Epidermal melanocyte (primary cell): ENCODE results near the gene RAPGEF1.
A peak's percentile ranks its signal among the peaks of the same experiment; 100 is the strongest.
"Not testable (repeated sequence)": the region's sequence is repeated elsewhere in the genome, so short reads cannot be mapped to it uniquely, and the experiment has no call there.

ENCODE experiments used
- DNase-seq: peaks from one replicate; pipeline ENCODE4 v3.0.0; 2011; ENCODE audit warnings: low spot score; ENCODE audit not compliant: insufficient read length

Gene RAPGEF1

DNA sequence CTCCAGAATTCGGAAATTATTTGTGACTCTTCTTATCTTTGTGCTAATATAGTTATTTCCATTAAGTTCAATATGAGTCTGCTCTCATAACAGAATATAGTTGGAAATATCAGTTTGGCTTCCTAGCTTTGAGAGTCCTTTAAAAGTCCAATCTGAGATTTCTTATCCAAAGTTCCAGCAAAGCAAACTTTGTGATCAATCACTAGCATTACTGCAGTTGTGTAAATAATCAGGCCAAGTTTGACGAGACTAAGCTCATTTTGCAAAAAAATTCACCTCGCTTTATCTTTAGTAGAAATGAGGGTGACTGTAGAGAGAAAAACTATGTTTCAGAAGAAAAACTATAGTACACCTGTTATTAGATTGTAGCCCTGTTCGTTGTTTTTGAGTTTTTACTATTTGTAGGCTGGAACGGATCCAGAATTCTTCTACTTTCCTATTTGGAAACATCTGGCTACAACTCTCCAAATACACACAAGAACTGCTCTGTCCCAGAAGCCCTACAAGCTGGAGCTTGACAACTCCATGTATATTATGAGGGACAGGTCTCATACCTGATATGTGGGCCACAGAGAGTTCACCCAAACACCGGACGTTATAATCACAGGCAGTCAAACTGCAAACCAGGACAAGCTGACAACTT, 47.8 kb downstream of the RAPGEF1 start:
- DNase-seq: no peak

DNA sequence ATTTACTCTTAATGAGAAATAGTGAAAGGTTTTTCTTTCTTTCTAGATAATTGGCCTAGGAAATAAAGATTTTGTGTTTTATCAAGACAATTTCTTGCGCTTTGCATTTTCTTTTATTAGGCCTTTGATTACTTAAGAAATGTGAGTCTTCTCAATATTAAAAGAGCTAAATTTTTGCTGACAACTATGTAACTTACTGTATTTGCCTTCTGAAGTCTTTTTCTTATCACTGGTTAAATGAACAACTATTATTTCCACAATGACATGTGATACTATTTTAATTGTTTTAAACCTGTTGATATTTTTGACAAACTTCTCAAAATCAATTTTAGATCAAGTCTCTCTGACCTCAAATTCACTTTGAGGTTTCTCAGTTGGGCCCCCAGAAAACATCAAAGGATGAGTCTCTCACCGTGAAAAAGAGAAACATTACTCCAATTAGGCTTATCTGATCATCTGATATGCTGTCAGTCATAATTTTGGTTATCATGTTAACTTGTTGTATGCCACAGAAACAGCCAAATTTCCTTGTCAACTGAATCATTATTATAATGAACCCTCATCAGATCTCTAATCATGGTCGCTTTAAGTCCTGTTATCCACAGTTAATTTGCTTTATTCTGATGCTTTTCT, 48.8 kb downstream of the RAPGEF1 start:
- no peak for DNase-seq

DNA sequence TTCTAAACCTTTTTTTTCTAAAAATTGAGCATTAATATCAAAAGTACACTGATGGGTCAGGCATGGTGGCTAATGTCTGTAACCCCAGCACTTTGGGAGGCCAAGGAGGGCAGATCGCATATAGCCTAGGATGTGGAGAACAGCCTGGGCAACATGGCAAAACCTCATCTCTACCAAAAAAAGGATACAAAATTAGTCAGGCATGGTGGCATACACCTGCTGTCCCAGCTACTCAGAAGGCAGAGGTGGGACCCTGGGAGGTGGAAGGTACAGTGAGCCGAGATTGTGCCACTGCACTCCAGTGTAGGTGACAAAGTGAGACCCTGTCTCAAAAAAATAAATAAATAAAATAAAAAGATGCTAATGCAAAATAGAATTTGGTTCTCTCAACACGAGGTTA, 49.4 kb downstream of the RAPGEF1 start:
- no peak for DNase-seq

DNA sequence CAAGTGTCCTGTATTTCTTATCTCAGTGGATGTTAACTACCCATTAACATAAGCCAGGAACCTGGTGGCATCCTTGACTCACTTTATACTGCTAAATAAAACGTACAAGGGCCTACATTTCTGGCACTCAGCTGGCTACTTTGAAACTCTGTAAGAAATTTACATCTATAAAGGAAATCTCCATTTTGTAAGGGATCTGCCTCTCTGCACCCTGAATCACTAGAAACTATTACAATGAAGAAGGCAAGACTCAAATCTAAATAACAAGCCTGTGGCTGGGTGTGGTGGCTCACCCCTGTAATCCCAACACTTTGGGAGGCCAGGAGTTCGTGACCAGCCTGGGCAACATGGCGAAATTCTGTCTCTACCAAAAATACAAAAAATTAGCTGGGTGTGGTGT, 51.5 kb downstream of the RAPGEF1 start:
- no peak for DNase-seq

DNA sequence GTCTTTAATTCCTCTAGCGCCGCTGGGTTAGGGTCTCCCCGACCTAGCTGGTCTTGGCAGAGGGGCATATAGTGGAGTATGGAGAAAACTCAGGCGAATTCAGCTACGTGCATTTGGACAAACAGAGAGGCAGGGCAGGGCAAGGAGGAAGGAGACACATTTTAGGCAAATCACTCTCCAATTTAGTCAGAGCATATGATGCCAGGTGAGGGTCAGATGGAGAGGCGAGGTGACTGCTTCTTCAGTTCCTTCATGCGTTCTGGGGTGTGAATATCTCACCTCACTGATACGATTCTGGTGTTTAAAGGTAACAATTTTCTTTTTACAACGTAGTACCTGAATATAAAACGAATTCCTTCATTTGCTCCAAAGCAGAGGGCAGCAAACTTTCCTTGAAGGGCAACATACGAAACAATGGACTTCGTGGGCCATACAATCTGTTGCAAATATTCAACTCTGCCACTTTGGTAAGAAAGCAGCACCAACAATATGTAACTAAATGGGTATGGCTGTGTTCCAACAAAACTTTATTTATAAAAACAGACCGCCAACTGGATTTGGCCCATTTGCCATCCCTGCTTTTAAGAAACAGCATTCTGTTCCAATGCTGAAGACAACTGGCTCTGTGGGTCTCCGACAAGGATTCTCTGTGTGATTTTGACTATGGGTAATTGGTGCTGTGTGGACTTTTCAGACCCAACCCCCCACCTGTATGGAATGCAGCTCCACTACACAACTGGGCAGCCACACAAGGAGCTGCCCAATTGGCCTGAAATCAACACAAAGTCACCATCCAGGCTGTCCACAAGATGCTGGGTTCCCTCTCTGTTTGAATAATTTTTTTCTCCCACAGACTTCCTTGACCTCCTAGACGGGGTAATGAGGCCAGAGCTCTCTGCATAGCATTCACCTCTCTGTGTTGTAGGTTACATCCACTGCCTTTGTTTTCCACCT, 53.8 kb downstream of the RAPGEF1 start:
- no peak for DNase-seq

DNA sequence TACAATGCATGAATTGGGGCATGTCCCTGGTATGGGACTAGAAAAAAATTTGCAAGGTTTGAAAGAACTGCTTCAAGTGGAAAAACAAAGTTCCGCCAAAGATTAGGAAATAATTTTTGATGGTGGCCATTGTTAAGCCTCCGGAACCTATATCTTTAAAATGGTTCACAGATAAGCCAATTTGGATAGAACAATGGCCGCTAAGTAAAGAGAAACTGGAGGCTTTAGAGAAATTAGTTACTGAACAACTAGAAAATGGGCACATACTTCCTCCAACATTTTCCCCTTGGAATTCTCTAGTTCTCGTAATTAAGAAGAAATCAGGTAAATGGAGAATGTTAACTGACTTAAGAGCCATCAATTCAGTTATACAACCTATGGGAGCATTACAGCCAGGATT, 56.8 kb downstream of the RAPGEF1 start:
- not testable (repeated sequence) for DNase-seq

DNA sequence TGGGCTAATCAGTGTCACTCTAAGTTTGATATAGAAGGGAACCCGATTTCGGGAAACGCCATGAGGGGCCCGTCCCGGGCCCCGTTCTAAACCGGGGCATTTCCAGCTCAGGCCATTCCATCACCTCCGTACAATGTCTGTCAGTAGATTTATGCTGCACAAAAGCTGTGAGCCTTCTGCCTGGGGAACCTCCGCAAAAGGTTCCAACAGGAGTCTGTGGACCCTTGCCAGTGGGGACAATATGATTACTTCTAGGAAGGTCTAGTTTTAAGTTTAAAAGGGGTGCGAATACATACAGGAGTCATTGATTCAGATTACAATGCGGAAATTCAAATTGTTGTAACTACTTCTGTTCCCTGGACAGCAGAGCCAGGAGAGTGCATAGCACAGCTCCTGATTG, 57.6 kb downstream of the RAPGEF1 start:
- no peak for DNase-seq

DNA sequence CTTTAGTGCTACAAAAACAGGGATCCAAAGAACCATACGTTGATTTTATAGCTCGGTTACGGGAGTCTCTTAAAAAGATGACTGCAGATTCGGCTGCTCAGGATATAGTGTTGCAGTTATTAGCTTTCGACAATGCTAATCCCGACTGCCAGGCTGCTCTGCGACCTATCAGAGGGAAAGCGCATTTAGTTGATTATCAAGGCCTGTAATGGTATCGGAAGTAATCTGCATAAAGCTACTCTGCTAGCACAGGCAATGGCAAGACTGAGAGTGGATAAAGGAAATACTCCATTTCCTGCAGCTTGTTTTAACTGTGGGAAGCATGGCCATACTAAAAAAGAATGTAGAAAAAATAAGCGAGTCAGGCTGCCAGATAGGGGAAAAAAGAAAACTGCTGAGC, 58.0 kb downstream of the RAPGEF1 start:
- DNase-seq: not testable (repeated sequence)

DNA sequence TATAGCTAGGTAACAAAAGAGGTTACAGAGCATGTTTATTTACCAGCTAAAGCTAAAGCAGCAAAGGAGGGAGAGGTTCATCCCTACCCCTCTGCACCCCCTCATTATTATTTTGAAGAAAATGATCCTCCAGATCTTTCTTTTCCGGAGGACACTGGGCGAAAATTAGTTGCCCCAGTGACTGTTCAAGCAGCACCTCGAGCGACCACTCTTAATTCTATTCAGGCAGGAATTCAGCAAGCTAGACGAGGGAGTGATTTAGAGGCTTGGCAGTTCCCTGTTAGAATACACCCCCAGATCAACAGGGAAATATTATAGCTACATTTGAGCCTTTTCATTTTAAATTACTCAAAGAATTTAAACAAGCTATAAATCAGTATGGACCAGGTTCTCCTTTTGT, 58.8 kb downstream of the RAPGEF1 start:
- not testable (repeated sequence) for DNase-seq

DNA sequence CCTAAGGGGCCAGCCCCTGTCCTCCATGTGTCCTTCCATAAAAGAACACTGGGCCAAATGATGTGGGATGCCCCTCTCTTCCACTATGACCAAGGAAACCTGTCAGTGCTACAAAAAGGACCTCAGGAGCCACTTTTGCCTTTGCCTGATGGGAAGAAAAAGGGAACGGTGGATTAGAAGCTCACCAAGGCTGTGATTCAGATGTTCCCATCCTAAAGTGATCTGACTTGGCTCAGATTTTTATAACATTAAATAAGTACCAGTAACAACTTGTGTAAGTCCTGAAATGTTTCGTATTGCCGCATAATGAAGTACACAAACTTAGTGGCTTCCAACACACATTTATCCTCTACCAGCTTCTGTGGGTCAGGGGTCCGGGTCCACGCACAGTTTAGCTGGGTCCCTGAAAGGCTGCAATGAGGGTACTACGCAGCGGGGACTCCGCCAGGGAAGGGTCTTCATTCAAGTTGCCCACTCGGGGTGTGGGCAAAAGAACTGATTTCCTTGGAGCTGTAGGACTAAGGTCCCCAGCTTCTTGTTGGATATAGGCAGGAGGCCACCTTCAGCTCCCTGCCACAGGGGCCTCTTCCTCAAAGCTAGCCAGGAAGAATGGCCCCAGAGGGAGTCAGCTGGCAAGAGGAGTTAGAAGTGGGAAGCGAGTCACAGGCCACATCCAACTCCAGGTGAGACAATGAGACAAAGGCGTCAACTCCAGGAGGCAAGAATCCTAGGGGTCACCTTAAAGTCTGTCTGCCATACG, 60.4 kb downstream of the RAPGEF1 start:
- no peak for DNase-seq

DNA sequence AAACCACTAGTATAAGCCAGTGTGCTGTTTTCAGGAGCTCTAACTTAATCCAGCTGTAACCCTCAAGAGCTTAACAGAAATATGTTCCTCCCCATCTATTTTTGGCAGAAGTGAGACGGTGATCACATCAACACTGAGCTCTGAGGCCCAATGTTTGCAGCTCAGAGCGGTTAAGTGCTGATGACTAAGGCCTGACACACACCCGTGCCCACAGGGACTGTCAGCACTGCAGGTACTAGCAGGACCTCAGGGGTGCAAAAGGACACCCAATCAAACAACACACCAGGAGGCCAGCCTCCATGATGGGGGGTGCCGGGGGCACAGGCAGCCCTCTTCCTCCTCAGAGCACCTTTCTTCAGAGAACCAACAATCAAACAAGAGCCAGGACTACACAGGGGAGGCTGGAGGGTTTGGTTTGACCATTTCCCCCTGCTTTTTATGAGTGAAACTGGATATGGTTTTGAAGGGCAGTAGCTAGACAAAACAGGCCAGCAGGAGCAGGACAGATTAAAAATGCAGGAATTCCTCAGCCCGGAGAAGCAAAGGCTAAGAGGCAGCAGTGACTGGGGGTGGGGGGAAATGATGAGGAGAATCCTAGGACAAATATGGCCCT, 61.3 kb downstream of the RAPGEF1 start:
- DNase-seq: peak; percentile 70

DNA sequence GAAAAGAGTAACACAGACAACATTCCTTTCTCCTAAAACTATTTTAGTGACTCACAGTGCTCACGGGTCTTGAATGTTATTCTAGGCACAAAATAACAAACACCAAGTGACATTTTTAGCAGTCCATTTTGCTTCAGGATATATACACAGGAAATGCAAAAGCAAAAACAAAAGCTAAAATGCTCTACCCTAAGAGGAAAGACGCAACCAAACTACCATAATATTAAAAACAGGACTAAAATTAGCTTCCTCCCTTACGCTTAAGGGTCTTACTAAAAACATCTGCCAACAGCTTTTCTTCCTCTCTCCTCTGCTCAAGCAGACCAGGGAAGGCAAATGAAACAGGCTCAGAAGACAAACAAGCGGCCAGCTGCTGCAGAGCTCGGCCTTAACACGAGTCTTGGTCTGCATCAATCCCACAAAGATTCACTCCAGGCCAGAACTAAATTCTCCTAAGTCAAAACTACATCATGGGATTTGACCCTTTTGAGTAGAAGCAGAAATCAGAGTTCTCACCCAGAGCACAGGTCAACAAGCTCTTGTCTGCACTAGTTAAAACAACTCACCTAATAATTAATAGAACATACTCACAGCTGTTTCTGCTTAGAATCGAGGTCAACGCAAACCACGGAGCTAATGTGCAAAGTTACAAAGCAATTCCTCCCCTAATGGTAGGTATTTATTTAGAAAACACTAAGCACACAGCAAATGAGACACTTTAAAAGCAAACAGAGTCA, 62.3 kb downstream of the RAPGEF1 start:
- peak; percentile 69 for DNase-seq

DNA sequence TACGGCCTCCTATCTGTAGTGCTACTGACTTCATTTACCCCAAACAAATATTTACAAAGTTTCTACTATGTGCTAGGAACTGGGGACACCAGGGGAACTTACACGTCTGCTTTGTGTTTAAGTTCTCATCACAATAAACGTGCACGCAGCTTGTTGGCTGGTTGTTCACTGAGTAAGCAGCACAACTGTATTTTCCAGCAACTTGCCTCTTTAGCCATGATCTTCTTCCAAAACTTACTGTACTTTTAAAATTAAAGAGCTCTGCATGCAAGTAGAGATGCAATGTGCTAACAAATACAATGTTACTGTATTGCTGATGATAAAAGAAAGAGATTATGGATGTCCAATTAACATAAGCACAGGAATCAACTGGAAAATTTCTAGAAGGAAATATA, 62.8 kb downstream of the RAPGEF1 start:
- DNase-seq: no peak

DNA sequence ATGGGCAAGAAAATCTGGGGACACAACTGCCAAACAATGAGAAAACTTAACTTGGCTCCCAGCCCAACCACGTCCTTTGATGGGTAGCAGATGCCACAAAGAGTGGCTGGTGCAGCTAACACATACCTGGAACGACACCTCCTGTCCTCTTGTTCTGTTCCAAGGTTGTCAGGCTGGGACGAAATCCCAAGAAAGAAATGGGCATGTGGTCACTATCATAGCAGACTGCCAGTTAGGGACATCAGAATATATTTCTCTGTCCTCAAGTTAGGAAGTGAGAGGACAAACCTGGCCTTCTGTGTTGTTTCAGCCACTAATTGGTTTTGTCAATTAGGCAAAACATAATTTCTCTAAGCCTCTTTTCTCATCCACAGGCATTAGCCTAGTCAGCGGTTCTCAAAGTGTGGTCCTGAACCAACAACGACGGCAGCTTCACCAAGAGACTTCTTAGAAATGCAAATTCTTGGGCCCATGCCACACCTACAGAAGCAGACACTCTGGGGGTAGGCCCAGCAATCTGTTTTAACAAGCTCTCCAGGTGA, 63.4 kb downstream of the RAPGEF1 start:
- no peak for DNase-seq

DNA sequence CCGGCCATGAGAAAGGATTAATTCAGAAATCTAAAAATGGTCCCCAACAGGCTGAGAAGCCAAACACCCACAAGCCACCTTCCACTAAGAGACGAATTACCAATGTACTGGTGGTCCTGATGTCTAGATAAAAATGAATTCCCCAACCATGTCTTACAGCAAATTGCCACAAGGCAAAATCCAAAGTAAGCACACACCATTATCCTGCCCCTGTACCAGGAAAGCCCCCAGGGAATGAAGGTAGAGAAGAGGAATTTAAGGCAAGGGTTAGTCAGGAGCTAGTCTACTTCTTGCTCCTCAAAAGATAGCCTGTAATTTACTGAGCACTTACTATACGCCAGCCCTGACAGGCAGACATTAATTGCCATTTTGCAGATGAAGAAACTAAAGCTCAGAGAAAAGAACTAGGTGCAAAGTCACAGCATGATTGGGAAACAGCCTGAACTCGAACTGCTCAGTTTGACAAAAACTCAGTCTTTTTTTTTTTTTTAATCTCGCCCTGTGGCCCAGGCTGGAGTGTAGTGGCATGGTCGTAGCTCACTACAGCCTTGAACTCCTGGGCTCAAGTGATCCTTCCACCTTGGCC, 64.3 kb downstream of the RAPGEF1 start:
- no peak for DNase-seq

DNA sequence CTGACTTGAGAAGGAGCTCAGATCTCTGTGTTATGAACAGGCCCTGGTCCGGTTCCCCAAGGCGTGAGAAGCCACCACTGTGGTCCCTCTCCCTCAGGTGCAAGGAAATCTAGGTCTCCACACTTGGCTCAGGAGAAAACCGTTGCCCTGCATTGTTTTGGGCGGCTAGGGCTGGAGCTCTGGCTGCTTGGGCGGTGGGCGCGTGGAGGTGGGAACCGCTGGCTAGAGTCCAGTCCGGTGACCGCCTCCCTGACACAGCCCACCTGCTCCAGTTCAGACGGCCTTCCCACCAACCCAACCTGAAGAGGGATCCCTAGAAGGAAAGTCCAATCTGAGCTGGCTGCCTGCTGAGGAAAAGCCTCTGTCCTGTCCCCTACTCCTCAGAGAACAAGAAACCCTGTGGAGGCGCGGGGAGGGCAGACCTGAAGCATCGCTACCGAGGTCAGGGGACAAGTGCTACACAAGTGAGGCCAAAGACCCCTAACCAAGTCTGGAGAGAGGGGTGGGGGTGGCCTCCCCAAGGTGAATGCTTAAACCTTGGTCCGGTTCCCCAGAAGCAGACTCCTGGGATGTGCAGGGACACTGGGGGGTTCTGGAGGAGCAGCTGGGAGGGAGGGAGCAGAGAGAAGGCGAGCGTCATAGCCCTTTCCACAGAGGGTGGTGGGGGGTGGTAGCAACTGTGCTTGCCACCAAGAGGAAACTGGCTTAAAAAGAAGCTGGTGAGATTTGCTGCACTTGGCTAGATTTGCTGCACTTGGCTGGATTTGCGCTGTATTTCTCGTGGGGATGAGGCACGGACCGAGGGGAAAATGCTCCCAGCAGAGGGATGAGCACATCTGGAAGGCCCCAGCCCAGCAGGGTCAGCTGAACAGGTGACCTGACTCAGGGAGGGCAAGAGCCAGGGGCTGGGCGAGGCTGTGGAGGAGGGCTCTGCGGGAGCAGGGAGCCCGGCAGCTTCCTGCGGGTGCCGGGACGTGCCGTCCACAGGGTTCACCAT, 65.2 kb downstream of the RAPGEF1 start:
- DNase-seq: no peak

DNA sequence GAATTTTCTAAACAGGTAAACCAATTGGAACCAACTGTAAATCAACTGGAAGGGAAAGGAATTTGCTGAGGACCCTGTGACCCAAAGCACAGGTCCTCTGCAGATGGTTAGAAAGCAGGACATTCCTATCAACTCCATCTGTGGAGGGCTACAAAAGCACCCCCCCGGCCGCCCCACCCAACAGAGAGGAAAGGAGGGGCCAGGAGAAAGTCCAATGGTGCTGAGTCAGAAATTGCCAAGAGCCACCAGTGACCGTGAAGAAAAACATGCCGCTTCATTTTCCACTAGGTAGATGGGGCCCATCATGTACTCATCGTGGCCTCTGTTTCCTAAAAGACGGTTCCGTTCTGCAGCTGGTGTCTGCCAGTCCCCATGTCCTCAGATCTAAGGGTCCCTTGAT, 66.3 kb downstream of the RAPGEF1 start:
- no peak for DNase-seq

DNA sequence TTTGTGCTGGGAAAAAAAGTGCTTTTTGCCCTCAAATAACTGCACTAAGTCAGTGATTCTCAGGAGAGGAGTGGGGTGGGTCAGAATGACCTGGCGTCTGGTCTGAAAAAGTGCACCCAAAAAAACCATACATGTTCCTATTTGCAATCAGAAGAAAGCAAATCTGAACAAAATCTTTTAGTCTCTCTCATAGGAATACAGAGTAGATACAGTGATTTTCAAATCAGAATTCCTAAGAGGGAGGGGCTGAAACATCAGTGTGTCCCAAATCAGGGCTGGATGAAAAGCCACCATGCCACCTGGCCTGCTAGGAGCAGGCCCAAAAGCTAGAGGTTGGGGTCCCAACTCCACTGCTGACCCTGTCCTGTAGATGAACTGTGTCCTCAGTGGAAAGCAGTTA, 66.8 kb downstream of the RAPGEF1 start:
- no peak for DNase-seq

DNA sequence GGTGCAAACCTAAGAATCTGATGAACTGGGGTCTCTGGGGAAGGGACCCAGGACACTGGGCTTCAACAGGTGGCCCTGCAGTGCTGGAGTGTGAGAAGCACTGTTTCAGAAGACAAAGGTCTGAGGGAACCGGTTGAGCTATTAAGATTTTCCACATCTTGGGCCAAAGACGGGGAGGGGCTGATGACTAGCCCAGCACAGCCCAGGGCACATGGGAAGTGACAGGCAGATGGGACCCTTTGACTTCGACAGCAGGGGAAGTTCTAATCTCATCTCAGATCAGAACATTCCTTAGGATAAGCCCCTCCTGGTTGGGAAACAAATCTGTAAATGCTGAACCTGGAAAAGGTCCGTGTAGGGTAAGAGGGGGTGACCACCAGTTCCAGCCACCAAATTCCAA, 67.4 kb downstream of the RAPGEF1 start:
- no peak for DNase-seq
